Transverse colon (tissue), 4 donors: ENCODE results near the gene SUSD3. TPM values are rescaled to one million over a fixed set of nuclear protein-coding genes. Genes with fewer than 3 reads are reported as not detected.

ENCODE experiments used
- DNase-seq: peaks from one replicate; pipeline ENCODE4 v3.0.0-alpha.2; 2019
- H3K27ac ChIP-seq, 4 donors: fragments of 200-600 bp; sonication (generic); 2 replicates each; pipeline ENCODE4 v1.5.1; 2016 to 2018; ENCODE audit warnings: inconsistent platforms in 4 of 4
- H3K27me3 ChIP-seq: fragments of 200-600 bp; sonication (generic); 2 replicates; pipeline ENCODE4 v1.5.1; 2017; ENCODE audit warnings: inconsistent platforms
- H3K36me3 ChIP-seq, 4 donors: fragments of 200-600 bp; sonication (generic); 2 replicates each; pipeline ENCODE4 v1.5.1; 2017 to 2019; ENCODE audit warnings: inconsistent platforms in 4 of 4
- H3K4me1 ChIP-seq, 4 donors: fragments of 200-600 bp; sonication (generic); 2 replicates each; pipeline ENCODE4 v1.5.1; 2017 to 2020; ENCODE audit warnings: inconsistent platforms in 4 of 4
- H3K4me3 ChIP-seq, 4 donors: fragments of 200-600 bp; sonication (generic); 1 replicate in 1 of 4; 2 replicates in 3 of 4; pipeline versions ENCODE4 v1.5.1 to v1.6.1; 2017 to 2019; ENCODE audit warnings: inconsistent platforms in 4 of 4
- H3K9me3 ChIP-seq, 2 donors: fragments of 200-600 bp; sonication (generic); 2 replicates each; pipeline ENCODE4 v1.5.1; 2017 to 2019; ENCODE audit warnings: inconsistent platforms in 2 of 2
- EP300 ChIP-seq: sonication (generic); formaldehyde crosslinking; IDR thresholded peaks from one replicate; pipeline ENCODE4 v1.6.1; 2017; ENCODE audit warnings: antibody characterized with exemption, low read depth
- POLR2A ChIP-seq: fragments of 450-650 bp; IDR thresholded peaks from one replicate; pipeline ENCODE4 v1.6.1; 2016; ENCODE audit warnings: antibody characterized with exemption, mild to moderate bottlenecking, moderate library complexity
- POLR2AphosphoS5 ChIP-seq, 3 donors: sonication (generic); formaldehyde crosslinking; IDR thresholded peaks; one replicate each; pipeline ENCODE4 v1.6.1; 2016; ENCODE audit warnings: antibody characterized with exemption in 3 of 3
- WGBS, 2 donors: methylation state at CpG; one replicate each; pipeline ENCODE4 v1.1.5; 2018; ENCODE audit warnings: low coverage in 1 of 2; 5-methylcytosine and 5-hydroxymethylcytosine counted together
- in situ Hi-C, 4 donors: fragments of 200-750 bp; cut with MboI; loops; one replicate each; pipeline versions ENCODE4 v1.15.0 to v1.15.1; 2017; ENCODE audit warnings: low sequenced_read_pairs in 3 of 4, low pct_ligation_motif_present in 1 of 4, low pct_unique_long_range_greater_than_20kb in 1 of 4
- intact Hi-C: fragments of 100-400 bp; cut with DNase I; formaldehyde crosslinking; loops from one replicate; pipeline ENCODE4 v1.15.1; 2023; ENCODE audit warnings: low total_unique reads
- total RNA-seq, 4 donors: library from RNA; depleted of rRNA; stranded (reverse); fragments of >200 nt; gene quantifications; one replicate each; pipeline ENCODE4 v1.1.0, GENCODE V29; 2016
- TF ChIP-seq, protein P1 (sequence below), 5 experiments: fragments of 200-600 bp in 3 of 5; fragments of 450-650 bp in 2 of 5; sonication (generic) in 3 of 5; IDR thresholded peaks; 1 replicate in 2 of 5; 2 replicates in 3 of 5; pipeline ENCODE4 v1.5.1; 2016 to 2017; ENCODE audit warnings: antibody characterized with exemption in 5 of 5, inconsistent platforms in 3 of 5, mild to moderate bottlenecking in 2 of 5, moderate library complexity in 1 of 5

Gene SUSD3
- 1 to 10 TPM in 2 of 4 donors, not detected in 2; 1.9 to 2.7 TPM for total RNA-seq

DNA sequence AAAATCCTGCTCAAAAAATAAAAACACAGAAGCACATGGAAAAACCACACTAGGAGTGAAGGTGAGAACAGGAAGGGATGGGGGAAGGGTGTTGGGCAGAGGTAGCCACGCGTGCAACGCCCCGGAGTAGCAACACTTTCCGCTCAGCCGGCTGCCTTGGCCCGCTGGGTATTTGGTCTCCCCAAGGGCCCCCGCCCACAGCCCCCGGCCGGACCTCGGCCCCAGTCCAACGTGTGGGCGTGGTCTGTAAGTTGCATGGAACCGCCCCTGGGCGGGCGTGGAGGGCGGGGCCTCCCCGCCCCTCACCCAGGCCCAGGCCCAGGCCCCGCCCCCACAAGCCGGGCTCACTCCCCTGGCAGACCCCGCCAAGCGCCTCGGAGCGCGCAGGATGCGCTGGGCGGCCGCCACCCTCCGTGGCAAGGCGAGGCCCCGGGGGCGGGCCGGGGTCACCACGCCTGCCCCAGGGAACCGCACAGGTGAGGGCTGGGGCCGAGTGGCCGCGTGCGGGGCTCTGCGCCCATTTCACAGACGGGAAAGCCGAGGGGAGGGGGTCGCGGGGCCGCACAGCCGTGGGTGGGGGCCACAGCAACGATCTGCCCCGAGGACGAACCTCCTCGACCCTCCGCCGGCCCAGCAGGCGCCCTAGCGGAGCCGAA, at the start of gene SUSD3:
Gene SUSD3 (plus strand): TSS at position 347 of the 656 bp plus-strand sequence. CDS start 42 bp downstream, at position 389.
- Histone ChIP-seq H3K27ac (peak within 1 kb of the TSS; percentile 63 to 81 (median 74)), H3K36me3 (no peaks in the 10 kb centered on the region), H3K4me3 (peak within 1 kb of the TSS; percentile 21 to 61 (median 44)), H3K4me1 (peaks cover 9 to 43% (median 21%) of the 10 kb centered on the region in 4 donors), H3K27me3 (no peaks in the 10 kb centered on the region), H3K9me3 (no peaks in the 10 kb centered on the region)
- in situ Hi-C loops, result no loop called here
- no peak for TF ChIP-seq POLR2A
- TF ChIP-seq, protein P1, sequence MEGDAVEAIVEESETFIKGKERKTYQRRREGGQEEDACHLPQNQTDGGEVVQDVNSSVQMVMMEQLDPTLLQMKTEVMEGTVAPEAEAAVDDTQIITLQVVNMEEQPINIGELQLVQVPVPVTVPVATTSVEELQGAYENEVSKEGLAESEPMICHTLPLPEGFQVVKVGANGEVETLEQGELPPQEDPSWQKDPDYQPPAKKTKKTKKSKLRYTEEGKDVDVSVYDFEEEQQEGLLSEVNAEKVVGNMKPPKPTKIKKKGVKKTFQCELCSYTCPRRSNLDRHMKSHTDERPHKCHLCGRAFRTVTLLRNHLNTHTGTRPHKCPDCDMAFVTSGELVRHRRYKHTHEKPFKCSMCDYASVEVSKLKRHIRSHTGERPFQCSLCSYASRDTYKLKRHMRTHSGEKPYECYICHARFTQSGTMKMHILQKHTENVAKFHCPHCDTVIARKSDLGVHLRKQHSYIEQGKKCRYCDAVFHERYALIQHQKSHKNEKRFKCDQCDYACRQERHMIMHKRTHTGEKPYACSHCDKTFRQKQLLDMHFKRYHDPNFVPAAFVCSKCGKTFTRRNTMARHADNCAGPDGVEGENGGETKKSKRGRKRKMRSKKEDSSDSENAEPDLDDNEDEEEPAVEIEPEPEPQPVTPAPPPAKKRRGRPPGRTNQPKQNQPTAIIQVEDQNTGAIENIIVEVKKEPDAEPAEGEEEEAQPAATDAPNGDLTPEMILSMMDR (IDR thresholded peaks at IDR 0.05), result no peak
- peak in 1 of 3 donors; percentile 11 for TF ChIP-seq POLR2AphosphoS5 (IDR thresholded peaks at IDR 0.05)
- TF ChIP-seq EP300, result no peak
- intact Hi-C loops, result no loop called here
- 0 to 2% methylated on average over 3 to 42 of the region's 55 CpGs for WGBS, 2 donors
- DNase-seq, result peak; percentile 76

DNA sequence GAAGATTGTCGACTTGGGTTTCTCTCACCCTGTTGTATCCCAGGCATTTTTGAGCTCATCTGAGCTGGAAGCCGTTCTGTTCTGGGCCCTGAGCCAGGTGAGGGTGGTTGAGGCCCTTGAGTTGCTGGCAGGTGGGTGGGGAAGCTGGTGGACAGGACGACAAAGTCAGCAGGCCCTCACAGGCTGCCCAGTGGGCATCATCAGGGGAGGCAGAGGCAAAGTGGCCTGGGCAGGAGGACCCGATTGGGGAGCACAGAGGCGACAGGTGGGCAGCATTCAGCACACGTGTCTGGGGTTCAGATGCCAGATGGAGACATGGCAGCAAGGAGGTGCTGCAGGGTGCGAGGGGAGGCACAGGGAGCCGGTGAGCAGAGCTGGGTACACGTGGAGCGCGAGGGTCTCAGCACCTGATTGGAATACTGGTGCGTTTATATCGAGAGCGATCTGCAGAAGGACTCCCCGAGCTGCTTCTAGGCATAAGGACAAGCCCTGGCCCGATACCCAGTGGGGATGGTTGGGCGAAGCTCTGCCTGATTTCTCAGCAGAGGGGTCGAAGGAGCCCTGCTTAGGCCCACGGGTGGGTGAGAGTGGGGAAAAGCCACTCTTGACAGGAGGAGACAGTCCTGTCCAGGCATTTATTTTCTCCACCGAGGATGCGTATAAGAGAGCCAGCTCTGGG, 49.0 kb upstream of the SUSD3 start:
- Histone ChIP-seq H3K27me3 (no peaks in the 10 kb centered on the region), H3K36me3 (no peaks in the 10 kb centered on the region), H3K4me1 (no peaks in the 10 kb centered on the region), H3K27ac (no peak overlapping the region), H3K4me3 (no peak overlapping the region), H3K9me3 (no peaks in the 10 kb centered on the region)
- in situ Hi-C loops, result loop anchor here in 1 of 4 donors (25.0 kb wide), 1 partner anchor 303 kb away; no protein-coding TSS in a partner anchor
- 93% methylated on average over 21 of the region's 21 CpGs; no CpG with 5 or more reads in 1 of the 2 donors for WGBS, 2 donors
- intact Hi-C loops, result no loop called here
- no peak for DNase-seq
- TF ChIP-seq POLR2AphosphoS5 (IDR thresholded peaks at IDR 0.05), result no peak

DNA sequence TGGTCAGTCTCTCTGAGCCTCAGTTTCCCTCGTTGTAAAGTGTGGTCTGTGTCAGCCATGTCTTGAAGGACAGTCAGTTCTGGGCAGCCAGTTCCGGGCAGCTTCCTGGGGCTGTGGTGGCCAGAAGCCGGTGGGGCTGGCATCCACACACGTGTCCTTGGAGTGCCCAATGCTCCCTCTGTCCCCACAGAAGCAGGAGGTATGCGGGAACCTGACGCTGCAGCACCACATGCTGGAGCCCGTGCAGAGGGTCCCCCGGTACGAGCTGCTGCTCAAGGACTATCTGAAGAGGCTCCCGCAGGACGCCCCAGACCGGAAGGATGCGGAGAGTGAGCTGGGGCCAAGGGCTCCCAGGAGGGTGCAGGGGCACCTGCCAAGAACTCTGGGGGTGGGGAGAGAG, 48.4 kb upstream of the SUSD3 start:
- no peak for TF ChIP-seq POLR2A
- TF ChIP-seq EP300, result no peak
- no peak for TF ChIP-seq POLR2AphosphoS5 (IDR thresholded peaks at IDR 0.05)
- TF ChIP-seq, protein P1 (IDR thresholded peaks at IDR 0.05), result no peak
- H3K27me3 ChIP-seq, result no peaks in the 10 kb centered on the region
- intact Hi-C loops (no loop called here), in situ Hi-C loops (loop anchor here in 1 of 4 donors (25.0 kb wide), 1 partner anchor 302 kb away; no protein-coding TSS in a partner anchor)
- H3K9me3 ChIP-seq, result no peaks in the 10 kb centered on the region
- WGBS, 2 donors, result 89 to 93% methylated on average over 3 to 13 of the region's 13 CpGs
- DNase-seq, result no peak
- no peaks in the 10 kb centered on the region for H3K36me3 ChIP-seq
- no peak overlapping the region for H3K4me3 ChIP-seq
- no peak overlapping the region for H3K27ac ChIP-seq
- no peaks in the 10 kb centered on the region for H3K4me1 ChIP-seq

DNA sequence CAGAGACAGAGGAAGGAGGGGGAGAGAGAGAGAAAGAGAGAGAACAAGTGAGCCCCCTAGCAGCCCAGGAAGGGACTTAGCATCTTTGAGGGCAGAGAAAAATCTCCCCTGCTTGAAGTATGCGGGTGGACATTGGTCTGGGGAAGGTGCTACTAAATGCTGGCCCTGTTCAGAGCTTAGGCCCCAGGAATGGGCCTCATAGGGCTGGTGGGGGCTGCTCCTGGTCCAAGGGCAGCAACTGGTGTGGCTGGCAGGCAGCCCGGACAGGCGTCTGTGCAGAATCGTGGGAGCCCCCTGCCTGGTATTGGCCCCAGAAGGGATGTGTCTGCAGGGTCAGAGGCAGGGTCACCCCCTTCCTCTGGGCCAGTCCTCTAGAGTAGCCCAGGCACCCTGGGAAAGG, 47.8 kb upstream of the SUSD3 start:
- no peak for TF ChIP-seq POLR2AphosphoS5 (IDR thresholded peaks at IDR 0.05)
- no peak for TF ChIP-seq EP300
- TF ChIP-seq POLR2A, result no peak
- TF ChIP-seq, protein P1 (IDR thresholded peaks at IDR 0.05), result no peak
- WGBS, 2 donors, result 69 to 85% methylated on average over 4 of the region's 4 CpGs
- H3K36me3 ChIP-seq, result no peaks in the 10 kb centered on the region

More for the DNA sequence above, 47.8 kb upstream of the SUSD3 start:
- no peaks in the 10 kb centered on the region for H3K4me1 ChIP-seq
- no peak for DNase-seq
- no peaks in the 10 kb centered on the region for H3K27me3 ChIP-seq
- intact Hi-C loops (no loop called here), in situ Hi-C loops (loop anchor here in 1 of 4 donors (25.0 kb wide), 1 partner anchor 302 kb away; no protein-coding TSS in a partner anchor)
- no peaks in the 10 kb centered on the region for H3K9me3 ChIP-seq
- no peak overlapping the region for H3K4me3 ChIP-seq
- H3K27ac ChIP-seq, result no peak overlapping the region
